ENCODE measurements around the gene DHRS2.
A peak's percentile ranks its signal among the peaks of the same experiment; 100 is the strongest.
"Not testable (repeated sequence)": the region's sequence is repeated elsewhere in the genome, so short reads cannot be mapped to it uniquely, and the experiment has no call there.

The DHRS2 gene

GRCh38 chr14:23631702-23632460, 4.3 kb upstream of the DHRS2 start:
- H3K4me1 ChIP-seq (ENCODE audit: control extremely low read depth in 1 of 4, control insufficient read depth in 4 of 4, insufficient read depth in 4 of 4, low read length in 3 of 4), result peaks cover 0 to 6% (median 4%) of the 10 kb centered on the region in 4 experiments
- H3K36me3 ChIP-seq (ENCODE audit: control insufficient read depth in 4 of 4, insufficient read depth in 4 of 4, low read length in 3 of 4), result no peaks in the 10 kb centered on the region
- no peaks in the 10 kb centered on the region for H3K9me3 ChIP-seq (ENCODE audit: control extremely low read depth in 1 of 5, control insufficient read depth in 4 of 5, insufficient read depth in 2 of 5, low read depth in 1 of 5, low read length in 4 of 5)
- DNase-seq, result peak; percentile 75 to 83 (median 77)
- H3K27me3 ChIP-seq (replicated peaks in 2 of 5; ENCODE audit: control insufficient read depth in 4 of 5, insufficient read depth in 5 of 5, low read length in 4 of 5), result no peaks in the 10 kb centered on the region
- no peak overlapping the region for H3K27ac ChIP-seq (ENCODE audit: insufficient read depth in 1 of 2, low read depth in 1 of 2, low read length in 2 of 2, poor library complexity in 1 of 2, severe bottlenecking in 2 of 2)
- H3K4me3 ChIP-seq (ENCODE audit: control insufficient read depth in 1 of 7, extremely low read depth in 1 of 7, insufficient read depth in 4 of 7, low read depth in 2 of 7, low read length in 6 of 7), result peak overlapping the region in 6 of 7 experiments; percentile 11 to 71 (median 50)
- POLR2A ChIA-PET, result interaction anchor here (1.1 kb wide), 1 partner anchor 43 kb away, joined by 4 read pairs; no protein-coding TSS in a partner anchor
- 0% methylated on average over 5 of the region's 8 CpGs for WGBS (ENCODE audit: insufficient coverage)
- CTCF ChIA-PET, result interaction anchor here (0.6 to 6.6 kb wide), 33 partner anchors 10 to 412 kb away, joined by 3 to 69 read pairs (median 5); no protein-coding TSS in a partner anchor

- no peaks in the 10 kb centered on the region for H3K9me3 ChIP-seq (ENCODE audit: control extremely low read depth in 1 of 5, control insufficient read depth in 4 of 5, insufficient read depth in 2 of 5, low read depth in 1 of 5, low read length in 4 of 5)
- CTCF ChIA-PET, result interaction anchor here (0.6 to 6.6 kb wide), 35 partner anchors 9 to 411 kb away, joined by 3 to 69 read pairs (median 4); no protein-coding TSS in a partner anchor
- no peaks in the 10 kb centered on the region for H3K36me3 ChIP-seq (ENCODE audit: control insufficient read depth in 4 of 4, insufficient read depth in 4 of 4, low read length in 3 of 4)
- POLR2A ChIA-PET, result interaction anchor here (1.1 kb wide), 1 partner anchor 44 kb away, joined by 4 read pairs; no protein-coding TSS in a partner anchor
- no peak overlapping the region for H3K27ac ChIP-seq (ENCODE audit: insufficient read depth in 1 of 2, low read depth in 1 of 2, low read length in 2 of 2, poor library complexity in 1 of 2, severe bottlenecking in 2 of 2)
- DNase-seq, result no peak
- H3K27me3 ChIP-seq (replicated peaks in 2 of 5; ENCODE audit: control insufficient read depth in 4 of 5, insufficient read depth in 5 of 5, low read length in 4 of 5), result no peaks in the 10 kb centered on the region
- H3K4me3 ChIP-seq (ENCODE audit: control insufficient read depth in 1 of 7, extremely low read depth in 1 of 7, insufficient read depth in 4 of 7, low read depth in 2 of 7, low read length in 6 of 7), result peak overlapping the region in 4 of 7 experiments; percentile 41 to 71 (median 53)
- 27% methylated on average over 4 of the region's 4 CpGs for WGBS (ENCODE audit: insufficient coverage)
- H3K4me1 ChIP-seq (ENCODE audit: control extremely low read depth in 1 of 4, control insufficient read depth in 4 of 4, insufficient read depth in 4 of 4, low read length in 3 of 4), result peaks cover 0 to 6% (median 4%) of the 10 kb centered on the region in 4 experiments
Measured at GRCh38 chr14:23632461-23633159, 3.6 kb upstream of the DHRS2 start.

- 92% methylated on average over 4 of the region's 4 CpGs for WGBS (ENCODE audit: insufficient coverage)
Measured at GRCh38 chr14:23633160-23633701, 2.9 kb upstream of the DHRS2 start.

GRCh38 chr14:23634698-23635412, 1.3 kb upstream of the DHRS2 start:
- not testable (repeated sequence) for H3K4me3 ChIP-seq (ENCODE audit: control insufficient read depth in 1 of 7, extremely low read depth in 1 of 7, insufficient read depth in 4 of 7, low read depth in 2 of 7, low read length in 6 of 7)

More at GRCh38 chr14:23633160-23633701, 2.9 kb upstream of the DHRS2 start:
- Histone ChIP-seq H3K4me3 (ENCODE audit: control insufficient read depth in 1 of 7, extremely low read depth in 1 of 7, insufficient read depth in 4 of 7, low read depth in 2 of 7, low read length in 6 of 7) (no peak overlapping the region), H3K27me3 (replicated peaks in 2 of 5; ENCODE audit: control insufficient read depth in 4 of 5, insufficient read depth in 5 of 5, low read length in 4 of 5) (no peaks in the 10 kb centered on the region), H3K27ac (ENCODE audit: insufficient read depth in 1 of 2, low read depth in 1 of 2, low read length in 2 of 2, poor library complexity in 1 of 2, severe bottlenecking in 2 of 2) (no peak overlapping the region), H3K4me1 (ENCODE audit: control extremely low read depth in 1 of 4, control insufficient read depth in 4 of 4, insufficient read depth in 4 of 4, low read length in 3 of 4) (peaks cover 0 to 6% (median 4%) of the 10 kb centered on the region in 4 experiments), H3K9me3 (ENCODE audit: control extremely low read depth in 1 of 5, control insufficient read depth in 4 of 5, insufficient read depth in 2 of 5, low read depth in 1 of 5, low read length in 4 of 5) (no peaks in the 10 kb centered on the region), H3K36me3 (ENCODE audit: control insufficient read depth in 4 of 4, insufficient read depth in 4 of 4, low read length in 3 of 4) (no peaks in the 10 kb centered on the region)
- DNase-seq, result no peak
- ChIA-PET POLR2A (interaction anchor here (0.6 kb wide), 1 partner anchor 281 kb away, joined by 4 read pairs; no protein-coding TSS in a partner anchor), CTCF (interaction anchor here (0.9 to 6.6 kb wide), 16 partner anchors 8 to 319 kb away, joined by 3 to 69 read pairs (median 4); no protein-coding TSS in a partner anchor)

GRCh38 chr14:23637312-23637654, 1.1 kb downstream of the DHRS2 start:
- H3K4me1 ChIP-seq (ENCODE audit: control extremely low read depth in 1 of 4, control insufficient read depth in 4 of 4, insufficient read depth in 4 of 4, low read length in 3 of 4); POLR2A ChIA-PET; H3K36me3 ChIP-seq (ENCODE audit: control insufficient read depth in 4 of 4, insufficient read depth in 4 of 4, low read length in 3 of 4); H3K4me3 ChIP-seq (ENCODE audit: control insufficient read depth in 1 of 7, extremely low read depth in 1 of 7, insufficient read depth in 4 of 7, low read depth in 2 of 7, low read length in 6 of 7); H3K27me3 ChIP-seq (replicated peaks in 2 of 5; ENCODE audit: control insufficient read depth in 4 of 5, insufficient read depth in 5 of 5, low read length in 4 of 5); DNase-seq; H3K27ac ChIP-seq (ENCODE audit: insufficient read depth in 1 of 2, low read depth in 1 of 2, low read length in 2 of 2, poor library complexity in 1 of 2, severe bottlenecking in 2 of 2); H3K9me3 ChIP-seq (ENCODE audit: control extremely low read depth in 1 of 5, control insufficient read depth in 4 of 5, insufficient read depth in 2 of 5, low read depth in 1 of 5, low read length in 4 of 5): not testable (repeated sequence)
- WGBS (ENCODE audit: insufficient coverage), result 96% methylated on average over 4 of the region's 4 CpGs
- CTCF ChIA-PET, result interaction anchor here (0.9 to 1.4 kb wide), 3 partner anchors 9 to 31 kb away, joined by 3 read pairs; no protein-coding TSS in a partner anchor

More at GRCh38 chr14:23634698-23635412, 1.3 kb upstream of the DHRS2 start:
- H3K27me3 ChIP-seq (replicated peaks in 2 of 5; ENCODE audit: control insufficient read depth in 4 of 5, insufficient read depth in 5 of 5, low read length in 4 of 5); DNase-seq; H3K36me3 ChIP-seq (ENCODE audit: control insufficient read depth in 4 of 4, insufficient read depth in 4 of 4, low read length in 3 of 4); H3K9me3 ChIP-seq (ENCODE audit: control extremely low read depth in 1 of 5, control insufficient read depth in 4 of 5, insufficient read depth in 2 of 5, low read depth in 1 of 5, low read length in 4 of 5); POLR2A ChIA-PET; H3K27ac ChIP-seq (ENCODE audit: insufficient read depth in 1 of 2, low read depth in 1 of 2, low read length in 2 of 2, poor library complexity in 1 of 2, severe bottlenecking in 2 of 2); H3K4me1 ChIP-seq (ENCODE audit: control extremely low read depth in 1 of 4, control insufficient read depth in 4 of 4, insufficient read depth in 4 of 4, low read length in 3 of 4): not testable (repeated sequence)
- 93% methylated on average over 3 of the region's 5 CpGs for whole genome bisulfite sequencing (ENCODE audit: insufficient coverage)
- CTCF ChIA-PET, result interaction anchor here (0.6 to 6.6 kb wide), 7 partner anchors 7 to 1786 kb away, joined by 3 to 69 read pairs (median 4); no protein-coding TSS in a partner anchor

GRCh38 chr14:23637655-23638413, 1.7 kb downstream of the DHRS2 start:
- H3K4me1 ChIP-seq (ENCODE audit: control extremely low read depth in 1 of 4, control insufficient read depth in 4 of 4, insufficient read depth in 4 of 4, low read length in 3 of 4); H3K27ac ChIP-seq (ENCODE audit: insufficient read depth in 1 of 2, low read depth in 1 of 2, low read length in 2 of 2, poor library complexity in 1 of 2, severe bottlenecking in 2 of 2); H3K9me3 ChIP-seq (ENCODE audit: control extremely low read depth in 1 of 5, control insufficient read depth in 4 of 5, insufficient read depth in 2 of 5, low read depth in 1 of 5, low read length in 4 of 5); H3K4me3 ChIP-seq (ENCODE audit: control insufficient read depth in 1 of 7, extremely low read depth in 1 of 7, insufficient read depth in 4 of 7, low read depth in 2 of 7, low read length in 6 of 7); H3K36me3 ChIP-seq (ENCODE audit: control insufficient read depth in 4 of 4, insufficient read depth in 4 of 4, low read length in 3 of 4); H3K27me3 ChIP-seq (replicated peaks in 2 of 5; ENCODE audit: control insufficient read depth in 4 of 5, insufficient read depth in 5 of 5, low read length in 4 of 5); POLR2A ChIA-PET; DNase-seq: not testable (repeated sequence)
- CTCF ChIA-PET, result interaction anchor here (0.9 to 1.4 kb wide), 4 partner anchors 8 to 32 kb away, joined by 3 to 4 read pairs (median 3); no protein-coding TSS in a partner anchor
- WGBS (ENCODE audit: insufficient coverage), result 99% methylated on average over 8 of the region's 17 CpGs
